Chondrocyte (in vitro differentiated cells): ENCODE data around the gene ZNF532. TPM values are rescaled to one million over a fixed set of nuclear protein-coding genes. Genes with fewer than 3 reads are reported as not detected.

Experiments used
- DNase-seq: peaks from one replicate; pipeline ENCODE4 v3.0.0; 2021; ENCODE audit warnings: mixed read lengths, low spot score
- H3K27ac Mint-ChIP-seq: one replicate; pipeline ENCODE4 v1.8.0; 2021; ENCODE audit warnings: mild to moderate bottlenecking, moderate library complexity, mixed read lengths; ENCODE audit not compliant: unreplicated experiment
- H3K27me3 Mint-ChIP-seq: 2 replicates; pipeline ENCODE4 v1.8.0; 2021; ENCODE audit warnings: low read depth, mixed read lengths
- H3K36me3 Mint-ChIP-seq: 2 replicates; pipeline ENCODE4 v1.8.0; 2021; ENCODE audit warnings: low read depth, mixed read lengths
- H3K4me1 Mint-ChIP-seq: 2 replicates; pipeline ENCODE4 v1.8.0; 2021; ENCODE audit warnings: low read depth, mild to moderate bottlenecking, mixed read lengths
- H3K4me3 Mint-ChIP-seq: one replicate; pipeline ENCODE4 v1.8.0; 2021; ENCODE audit warnings: mild to moderate bottlenecking, moderate library complexity, mixed read lengths; ENCODE audit not compliant: unreplicated experiment
- H3K9me3 Mint-ChIP-seq: 2 replicates; pipeline ENCODE4 v1.8.0; 2021; ENCODE audit warnings: low read depth, mixed read lengths
- total RNA-seq: library from RNA; stranded (reverse); gene quantifications from 3 replicates; pipeline ENCODE4 v1.2.1, GENCODE V29; 2021
- TF ChIP-seq, protein P1 (sequence below): fragments of 200-600 bp; sonication (generic); IDR thresholded peaks from 2 replicates; pipeline ENCODE4 v1.5.0; 2021; ENCODE audit warnings: antibody characterized with exemption, mild to moderate bottlenecking, moderate library complexity

Gene ZNF532
- total RNA-seq, 1 donor from 2014 or later = 162 TPM

DNA sequence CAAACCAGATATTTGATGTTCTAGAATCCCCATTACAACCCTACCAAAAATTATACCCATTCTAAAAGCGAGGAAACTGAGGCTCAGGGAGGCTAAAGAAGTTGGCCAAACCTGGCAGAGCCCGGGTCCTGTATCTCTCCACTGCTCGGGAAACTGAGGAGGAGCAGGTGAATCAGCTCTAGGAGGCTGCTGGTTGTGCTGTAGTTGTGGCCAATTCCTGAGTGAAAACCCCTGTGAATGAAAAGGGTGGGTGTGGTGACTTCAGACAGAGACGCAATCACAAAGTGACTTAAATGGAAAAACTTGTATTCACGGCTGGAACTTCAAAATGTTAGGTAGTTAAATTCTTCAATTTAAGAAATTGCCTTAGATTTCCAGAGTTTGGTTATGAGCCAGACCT lies 169.3 kb downstream of the ZNF532 start:
- TF ChIP-seq, protein P1, sequence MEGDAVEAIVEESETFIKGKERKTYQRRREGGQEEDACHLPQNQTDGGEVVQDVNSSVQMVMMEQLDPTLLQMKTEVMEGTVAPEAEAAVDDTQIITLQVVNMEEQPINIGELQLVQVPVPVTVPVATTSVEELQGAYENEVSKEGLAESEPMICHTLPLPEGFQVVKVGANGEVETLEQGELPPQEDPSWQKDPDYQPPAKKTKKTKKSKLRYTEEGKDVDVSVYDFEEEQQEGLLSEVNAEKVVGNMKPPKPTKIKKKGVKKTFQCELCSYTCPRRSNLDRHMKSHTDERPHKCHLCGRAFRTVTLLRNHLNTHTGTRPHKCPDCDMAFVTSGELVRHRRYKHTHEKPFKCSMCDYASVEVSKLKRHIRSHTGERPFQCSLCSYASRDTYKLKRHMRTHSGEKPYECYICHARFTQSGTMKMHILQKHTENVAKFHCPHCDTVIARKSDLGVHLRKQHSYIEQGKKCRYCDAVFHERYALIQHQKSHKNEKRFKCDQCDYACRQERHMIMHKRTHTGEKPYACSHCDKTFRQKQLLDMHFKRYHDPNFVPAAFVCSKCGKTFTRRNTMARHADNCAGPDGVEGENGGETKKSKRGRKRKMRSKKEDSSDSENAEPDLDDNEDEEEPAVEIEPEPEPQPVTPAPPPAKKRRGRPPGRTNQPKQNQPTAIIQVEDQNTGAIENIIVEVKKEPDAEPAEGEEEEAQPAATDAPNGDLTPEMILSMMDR = no peak
- H3K27me3 Mint-ChIP-seq = no peaks in the 10 kb centered on the region
- H3K4me1 Mint-ChIP-seq = peaks cover 6% of the 10 kb centered on the region
- no peak for DNase-seq
- H3K9me3 Mint-ChIP-seq = no peaks in the 10 kb centered on the region
- H3K27ac Mint-ChIP-seq = no peak overlapping the region
- H3K4me3 Mint-ChIP-seq = no peak overlapping the region
- H3K36me3 Mint-ChIP-seq = no peaks in the 10 kb centered on the region

DNA sequence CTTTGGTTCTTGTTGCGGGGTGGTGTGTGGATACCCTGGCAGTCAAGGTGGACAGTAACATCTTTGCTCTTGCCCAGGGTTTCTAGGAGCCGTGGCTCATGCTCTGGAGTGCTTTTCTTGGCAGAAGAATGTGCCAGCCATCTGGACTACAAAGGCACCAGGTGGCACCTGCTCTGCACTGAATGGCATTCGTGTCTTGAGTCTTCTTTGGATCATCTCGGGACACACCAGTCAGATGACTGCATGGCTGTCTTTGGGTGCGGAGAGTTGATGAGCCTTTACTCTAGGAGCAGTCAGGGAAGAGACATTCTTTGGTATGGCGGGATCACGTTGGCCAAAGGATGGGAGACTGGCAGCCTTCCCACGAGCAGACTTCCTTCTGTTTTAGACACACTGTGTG lies 170.9 kb downstream of the ZNF532 start:
- peaks cover 9% of the 10 kb centered on the region for H3K4me1 Mint-ChIP-seq
- no peaks in the 10 kb centered on the region for H3K27me3 Mint-ChIP-seq
- no peak overlapping the region for H3K27ac Mint-ChIP-seq
- H3K36me3 Mint-ChIP-seq = no peaks in the 10 kb centered on the region
- no peaks in the 10 kb centered on the region for H3K9me3 Mint-ChIP-seq
- no peak overlapping the region for H3K4me3 Mint-ChIP-seq
- no peak for DNase-seq
- TF ChIP-seq, protein P1 = no peak

Other genes starting within 250 kb of the ZNF532 start
- 26.4 to 50.1 TPM (median 46.4 TPM) in 3 replicates for gene ALPK2, start 235.8 kb upstream of the ZNF532 start, total RNA-seq
- gene MALT1, start 193.4 kb upstream of the ZNF532 start, total RNA-seq = 15.9 to 23.3 TPM (median 17.4 TPM) in 3 replicates